Endothelial cell of umbilical vein (primary cell): ENCODE data around the gene PPM1J.

Experiments used
- EZH2 ChIP-seq: IDR thresholded peaks from 2 replicates; pipeline ENCODE4 v1.6.1; 2012; ENCODE audit warnings: borderline replicate concordance, low read depth, mild to moderate bottlenecking, moderate library complexity, low read length, inconsistent platforms; ENCODE audit not compliant: severe bottlenecking
- FOS ChIP-seq: IDR thresholded peaks from 2 replicates; pipeline ENCODE4 v1.6.1; 2011; ENCODE audit warnings: mild to moderate bottlenecking, low read length, moderate library complexity, borderline replicate concordance; ENCODE audit not compliant: insufficient read depth
- GATA2 ChIP-seq: IDR thresholded peaks from 2 replicates; pipeline ENCODE4 v1.7.0; 2011; ENCODE audit warnings: low read depth, mild to moderate bottlenecking, moderate library complexity, mixed read lengths, low read length; ENCODE audit not compliant: insufficient read length, insufficient read depth
- JUN ChIP-seq: IDR thresholded peaks from 2 replicates; pipeline ENCODE4 v1.6.1; 2011; ENCODE audit warnings: borderline replicate concordance, low read depth; ENCODE audit not compliant: insufficient read length, insufficient read depth
- MYC ChIP-seq: IDR thresholded peaks from one replicate; pipeline ENCODE4 v1.6.1; 2011; ENCODE audit warnings: mild to moderate bottlenecking, low read depth, low read length
- POLR2A ChIP-seq: IDR thresholded peaks from 2 replicates; pipeline ENCODE4 v1.6.1; 2012; ENCODE audit warnings: low read depth, mild to moderate bottlenecking, control low read depth, low read length
- POLR2AphosphoS5 ChIP-seq: IDR thresholded peaks from 2 replicates; pipeline ENCODE4 v1.6.1; 2012; ENCODE audit warnings: low read depth, mild to moderate bottlenecking, control low read depth, low read length, moderate library complexity; ENCODE audit not compliant: insufficient read depth
- TF ChIP-seq, protein P1 (sequence below), 2 donors: IDR thresholded peaks; 1 replicate in 1 of 2; 2 replicates in 1 of 2; pipeline ENCODE4 v1.5.1; 2011; ENCODE audit warnings: low read length in 2 of 2, mild to moderate bottlenecking in 2 of 2, moderate library complexity in 2 of 2, control low read depth in 1 of 2, inconsistent platforms in 1 of 2, low read depth in 1 of 2; ENCODE audit not compliant: insufficient read depth in 1 of 2; ENCODE audit errors: extremely low read depth in 1 of 2
- TF ChIP-seq, protein P2 (sequence below): IDR thresholded peaks from 2 replicates; pipeline ENCODE4 v1.6.1; 2011; ENCODE audit not compliant: insufficient read depth, insufficient read length

- TF ChIP-seq EZH2 = no peak
- TF ChIP-seq, protein P1, sequence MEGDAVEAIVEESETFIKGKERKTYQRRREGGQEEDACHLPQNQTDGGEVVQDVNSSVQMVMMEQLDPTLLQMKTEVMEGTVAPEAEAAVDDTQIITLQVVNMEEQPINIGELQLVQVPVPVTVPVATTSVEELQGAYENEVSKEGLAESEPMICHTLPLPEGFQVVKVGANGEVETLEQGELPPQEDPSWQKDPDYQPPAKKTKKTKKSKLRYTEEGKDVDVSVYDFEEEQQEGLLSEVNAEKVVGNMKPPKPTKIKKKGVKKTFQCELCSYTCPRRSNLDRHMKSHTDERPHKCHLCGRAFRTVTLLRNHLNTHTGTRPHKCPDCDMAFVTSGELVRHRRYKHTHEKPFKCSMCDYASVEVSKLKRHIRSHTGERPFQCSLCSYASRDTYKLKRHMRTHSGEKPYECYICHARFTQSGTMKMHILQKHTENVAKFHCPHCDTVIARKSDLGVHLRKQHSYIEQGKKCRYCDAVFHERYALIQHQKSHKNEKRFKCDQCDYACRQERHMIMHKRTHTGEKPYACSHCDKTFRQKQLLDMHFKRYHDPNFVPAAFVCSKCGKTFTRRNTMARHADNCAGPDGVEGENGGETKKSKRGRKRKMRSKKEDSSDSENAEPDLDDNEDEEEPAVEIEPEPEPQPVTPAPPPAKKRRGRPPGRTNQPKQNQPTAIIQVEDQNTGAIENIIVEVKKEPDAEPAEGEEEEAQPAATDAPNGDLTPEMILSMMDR (IDR thresholded peaks at IDR 0.05; ENCODE audit: extremely low read depth in 1 of 2, insufficient read depth in 1 of 2, low read depth in 1 of 2, low read length in 2 of 2) = no peak
- no peak for TF ChIP-seq POLR2A
- TF ChIP-seq JUN = no peak
- TF ChIP-seq, protein P2, sequence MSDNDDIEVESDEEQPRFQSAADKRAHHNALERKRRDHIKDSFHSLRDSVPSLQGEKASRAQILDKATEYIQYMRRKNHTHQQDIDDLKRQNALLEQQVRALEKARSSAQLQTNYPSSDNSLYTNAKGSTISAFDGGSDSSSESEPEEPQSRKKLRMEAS = no peak
- no peak for TF ChIP-seq POLR2AphosphoS5
- no peak for TF ChIP-seq MYC
- TF ChIP-seq GATA2 = no peak
- TF ChIP-seq FOS = no peak
Observed at GRCh38 chr1:112688781-112689193, 26.3 kb downstream of the PPM1J start.
